WTC11 (cell line): Measurements from ENCODE around the gene CPAMD8. TPM values are rescaled to one million over a fixed set of nuclear protein-coding genes. Genes with fewer than 3 reads are reported as not detected.

Experiments
- CBFB ChIP-seq: sonication (generic); formaldehyde crosslinking; IDR thresholded peaks from 2 replicates; pipeline ENCODE4 v1.8.1; 2022; ENCODE audit warnings: mild to moderate bottlenecking, low read depth, missing genetic modification reagents
- CREM ChIP-seq: sonication (generic); formaldehyde crosslinking; IDR thresholded peaks from 2 replicates; pipeline ENCODE4 v1.8.1; 2022; ENCODE audit warnings: mild to moderate bottlenecking, missing genetic modification reagents, moderate library complexity
- GTF2I ChIP-seq: fragments of 250-450 bp; sonication (Bioruptor Pico); conservative IDR thresholded peaks from 2 replicates; pipeline ENCODE4 v1.4.0; 2021; ENCODE audit warnings: mild to moderate bottlenecking
- KAT7 ChIP-seq: sonication (generic); formaldehyde crosslinking; IDR thresholded peaks from 2 replicates; pipeline ENCODE4 v1.8.1; 2023; ENCODE audit warnings: missing genetic modification reagents, mild to moderate bottlenecking, borderline replicate concordance
- MXD4 ChIP-seq: fragments of 250-450 bp; sonication (Bioruptor Pico); IDR thresholded peaks from 2 replicates; pipeline ENCODE4 v1.8.0; 2021; ENCODE audit warnings: mild to moderate bottlenecking, moderate library complexity, borderline replicate concordance
- NFATC4 ChIP-seq: fragments of 250-450 bp; sonication (Bioruptor Pico); IDR thresholded peaks from 2 replicates; pipeline ENCODE4 v1.9.0; 2021; ENCODE audit warnings: mild to moderate bottlenecking
- NR2C2 ChIP-seq: sonication (generic); formaldehyde crosslinking; IDR thresholded peaks from 2 replicates; pipeline ENCODE4 v1.8.0; 2022; ENCODE audit warnings: mild to moderate bottlenecking, missing genetic modification reagents
- TP53 ChIP-seq: sonication (generic); formaldehyde crosslinking; IDR thresholded peaks from 2 replicates; pipeline ENCODE4 v1.8.1; 2023; ENCODE audit warnings: mild to moderate bottlenecking, missing genetic modification reagents
- ZNF317 ChIP-seq: sonication (generic); formaldehyde crosslinking; IDR thresholded peaks from 2 replicates; pipeline ENCODE4 v1.8.1; 2023; ENCODE audit warnings: low read depth, mild to moderate bottlenecking, moderate library complexity, missing genetic modification reagents, borderline replicate concordance
- ZNF396 ChIP-seq: fragments of 250-450 bp; sonication (Bioruptor Pico); IDR thresholded peaks from 2 replicates; pipeline ENCODE4 v1.8.0; 2021; ENCODE audit warnings: mild to moderate bottlenecking, moderate library complexity, borderline replicate concordance
- total RNA-seq: library from RNA; stranded (reverse); gene quantifications from 3 replicates; pipeline ENCODE4 v1.2.3, GENCODE V29; 2021
- TF ChIP-seq, protein P1 (sequence below): fragments of 250-450 bp; sonication (Bioruptor Pico); IDR thresholded peaks from 2 replicates; pipeline ENCODE4 v2.1.2; 2022; ENCODE audit warnings: mild to moderate bottlenecking, moderate library complexity
- TF ChIP-seq, protein P2 (sequence below): fragments of 250-450 bp; sonication (Bioruptor Pico); IDR thresholded peaks from 2 replicates; pipeline ENCODE4 v1.9.0; 2021; ENCODE audit warnings: mild to moderate bottlenecking, borderline replicate concordance
- TF ChIP-seq, protein P3 (sequence below): sonication (generic); formaldehyde crosslinking; IDR thresholded peaks from 2 replicates; pipeline ENCODE4 v1.8.1; 2022; ENCODE audit warnings: low read depth, mild to moderate bottlenecking, moderate library complexity, missing genetic modification reagents, borderline replicate concordance
- TF ChIP-seq, protein P4 (sequence below): sonication (generic); formaldehyde crosslinking; conservative IDR thresholded peaks from 2 replicates; pipeline ENCODE4 v1.8.1; 2022; ENCODE audit warnings: mild to moderate bottlenecking, missing genetic modification reagents
- TF ChIP-seq, protein P5 (sequence below): fragments of 250-450 bp; sonication (Bioruptor Pico); conservative IDR thresholded peaks from 2 replicates; pipeline ENCODE4 v1.9.0; 2021; ENCODE audit warnings: mild to moderate bottlenecking
- TF ChIP-seq, protein P6 (sequence below): sonication (generic); formaldehyde crosslinking; IDR thresholded peaks from 2 replicates; pipeline ENCODE4 v1.8.1; 2023; ENCODE audit warnings: mild to moderate bottlenecking, missing genetic modification reagents, moderate library complexity
- TF ChIP-seq, protein P7 (sequence below): sonication (generic); formaldehyde crosslinking; IDR thresholded peaks from 2 replicates; pipeline ENCODE4 v1.8.1; 2022; ENCODE audit warnings: mild to moderate bottlenecking, missing genetic modification reagents, moderate library complexity, borderline replicate concordance

Gene CPAMD8
- total RNA-seq, 1 experiment from 2014 or later = 6.9 TPM

DNA sequence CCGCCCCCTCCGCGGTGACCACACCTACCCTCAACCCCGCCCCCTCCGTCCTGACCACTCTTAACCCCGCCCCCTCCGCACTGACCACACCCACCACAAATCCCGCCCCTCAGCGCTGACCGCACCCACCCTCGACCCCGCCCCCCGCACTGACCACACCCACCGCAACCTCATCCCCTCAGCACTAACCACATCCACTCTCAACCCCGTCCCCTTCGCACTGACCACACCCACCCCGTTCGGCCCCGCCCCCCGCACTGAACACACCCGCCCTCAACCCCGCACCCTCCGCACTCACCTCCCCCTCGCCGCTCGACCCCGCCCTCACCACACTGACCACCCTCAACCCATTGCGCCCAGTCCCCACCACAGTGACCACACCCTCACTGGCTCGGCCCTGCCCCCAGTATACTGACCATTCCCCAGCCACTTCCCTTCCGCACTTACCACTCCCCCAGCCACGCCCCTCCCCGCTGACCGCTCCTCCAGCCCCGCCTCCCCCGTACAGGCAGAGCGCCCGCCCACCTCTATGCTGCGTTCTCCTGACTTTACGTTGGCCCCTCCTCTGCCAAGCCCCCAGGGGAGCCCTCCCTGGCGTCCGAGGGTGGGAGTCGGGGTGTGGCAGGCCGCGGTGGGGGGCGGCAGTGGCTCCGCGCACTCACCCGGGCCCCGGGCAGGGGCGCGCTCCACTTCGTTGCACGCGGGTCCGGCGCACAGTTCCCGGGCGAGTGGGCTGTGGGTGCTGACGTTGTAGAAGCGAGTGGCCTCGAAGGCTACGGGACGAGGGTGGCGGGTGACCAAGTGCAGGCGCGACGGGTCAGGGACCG is 129.4 kb downstream of the CPAMD8 start (continued):
- TF ChIP-seq ZNF396 (no peak), CBFB (no peak), TP53 (CRISPR knock-in tag) (no peak), GTF2I (CRISPR knock-in tag) (no peak), NR2C2 (CRISPR knock-in tag) (no peak), ZNF317 (CRISPR knock-in tag) (no peak), NFATC4 (CRISPR knock-in tag) (no peak), CREM (no peak; the same call in 1 of the 2 replicates), KAT7 (CRISPR knock-in tag) (no peak), MXD4 (no peak)
- TF ChIP-seq, protein P1, sequence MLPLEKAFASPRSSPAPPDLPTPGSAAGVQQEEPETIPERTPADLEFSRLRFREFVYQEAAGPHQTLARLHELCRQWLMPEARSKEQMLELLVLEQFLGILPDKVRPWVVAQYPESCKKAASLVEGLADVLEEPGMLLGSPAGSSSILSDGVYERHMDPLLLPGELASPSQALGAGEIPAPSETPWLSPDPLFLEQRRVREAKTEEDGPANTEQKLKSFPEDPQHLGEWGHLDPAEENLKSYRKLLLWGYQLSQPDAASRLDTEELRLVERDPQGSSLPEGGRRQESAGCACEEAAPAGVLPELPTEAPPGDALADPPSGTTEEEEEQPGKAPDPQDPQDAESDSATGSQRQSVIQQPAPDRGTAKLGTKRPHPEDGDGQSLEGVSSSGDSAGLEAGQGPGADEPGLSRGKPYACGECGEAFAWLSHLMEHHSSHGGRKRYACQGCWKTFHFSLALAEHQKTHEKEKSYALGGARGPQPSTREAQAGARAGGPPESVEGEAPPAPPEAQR (CRISPR knock-in tag) = no peak
- TF ChIP-seq, protein P2, sequence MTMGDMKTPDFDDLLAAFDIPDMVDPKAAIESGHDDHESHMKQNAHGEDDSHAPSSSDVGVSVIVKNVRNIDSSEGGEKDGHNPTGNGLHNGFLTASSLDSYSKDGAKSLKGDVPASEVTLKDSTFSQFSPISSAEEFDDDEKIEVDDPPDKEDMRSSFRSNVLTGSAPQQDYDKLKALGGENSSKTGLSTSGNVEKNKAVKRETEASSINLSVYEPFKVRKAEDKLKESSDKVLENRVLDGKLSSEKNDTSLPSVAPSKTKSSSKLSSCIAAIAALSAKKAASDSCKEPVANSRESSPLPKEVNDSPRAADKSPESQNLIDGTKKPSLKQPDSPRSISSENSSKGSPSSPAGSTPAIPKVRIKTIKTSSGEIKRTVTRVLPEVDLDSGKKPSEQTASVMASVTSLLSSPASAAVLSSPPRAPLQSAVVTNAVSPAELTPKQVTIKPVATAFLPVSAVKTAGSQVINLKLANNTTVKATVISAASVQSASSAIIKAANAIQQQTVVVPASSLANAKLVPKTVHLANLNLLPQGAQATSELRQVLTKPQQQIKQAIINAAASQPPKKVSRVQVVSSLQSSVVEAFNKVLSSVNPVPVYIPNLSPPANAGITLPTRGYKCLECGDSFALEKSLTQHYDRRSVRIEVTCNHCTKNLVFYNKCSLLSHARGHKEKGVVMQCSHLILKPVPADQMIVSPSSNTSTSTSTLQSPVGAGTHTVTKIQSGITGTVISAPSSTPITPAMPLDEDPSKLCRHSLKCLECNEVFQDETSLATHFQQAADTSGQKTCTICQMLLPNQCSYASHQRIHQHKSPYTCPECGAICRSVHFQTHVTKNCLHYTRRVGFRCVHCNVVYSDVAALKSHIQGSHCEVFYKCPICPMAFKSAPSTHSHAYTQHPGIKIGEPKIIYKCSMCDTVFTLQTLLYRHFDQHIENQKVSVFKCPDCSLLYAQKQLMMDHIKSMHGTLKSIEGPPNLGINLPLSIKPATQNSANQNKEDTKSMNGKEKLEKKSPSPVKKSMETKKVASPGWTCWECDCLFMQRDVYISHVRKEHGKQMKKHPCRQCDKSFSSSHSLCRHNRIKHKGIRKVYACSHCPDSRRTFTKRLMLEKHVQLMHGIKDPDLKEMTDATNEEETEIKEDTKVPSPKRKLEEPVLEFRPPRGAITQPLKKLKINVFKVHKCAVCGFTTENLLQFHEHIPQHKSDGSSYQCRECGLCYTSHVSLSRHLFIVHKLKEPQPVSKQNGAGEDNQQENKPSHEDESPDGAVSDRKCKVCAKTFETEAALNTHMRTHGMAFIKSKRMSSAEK = no peak
- TF ChIP-seq, protein P3, sequence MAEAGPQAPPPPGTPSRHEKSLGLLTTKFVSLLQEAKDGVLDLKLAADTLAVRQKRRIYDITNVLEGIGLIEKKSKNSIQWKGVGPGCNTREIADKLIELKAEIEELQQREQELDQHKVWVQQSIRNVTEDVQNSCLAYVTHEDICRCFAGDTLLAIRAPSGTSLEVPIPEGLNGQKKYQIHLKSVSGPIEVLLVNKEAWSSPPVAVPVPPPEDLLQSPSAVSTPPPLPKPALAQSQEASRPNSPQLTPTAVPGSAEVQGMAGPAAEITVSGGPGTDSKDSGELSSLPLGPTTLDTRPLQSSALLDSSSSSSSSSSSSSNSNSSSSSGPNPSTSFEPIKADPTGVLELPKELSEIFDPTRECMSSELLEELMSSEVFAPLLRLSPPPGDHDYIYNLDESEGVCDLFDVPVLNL = no peak
- TF ChIP-seq, protein P4, sequence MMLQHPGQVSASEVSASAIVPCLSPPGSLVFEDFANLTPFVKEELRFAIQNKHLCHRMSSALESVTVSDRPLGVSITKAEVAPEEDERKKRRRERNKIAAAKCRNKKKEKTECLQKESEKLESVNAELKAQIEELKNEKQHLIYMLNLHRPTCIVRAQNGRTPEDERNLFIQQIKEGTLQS (CRISPR knock-in tag) = no peak
- TF ChIP-seq, protein P5, sequence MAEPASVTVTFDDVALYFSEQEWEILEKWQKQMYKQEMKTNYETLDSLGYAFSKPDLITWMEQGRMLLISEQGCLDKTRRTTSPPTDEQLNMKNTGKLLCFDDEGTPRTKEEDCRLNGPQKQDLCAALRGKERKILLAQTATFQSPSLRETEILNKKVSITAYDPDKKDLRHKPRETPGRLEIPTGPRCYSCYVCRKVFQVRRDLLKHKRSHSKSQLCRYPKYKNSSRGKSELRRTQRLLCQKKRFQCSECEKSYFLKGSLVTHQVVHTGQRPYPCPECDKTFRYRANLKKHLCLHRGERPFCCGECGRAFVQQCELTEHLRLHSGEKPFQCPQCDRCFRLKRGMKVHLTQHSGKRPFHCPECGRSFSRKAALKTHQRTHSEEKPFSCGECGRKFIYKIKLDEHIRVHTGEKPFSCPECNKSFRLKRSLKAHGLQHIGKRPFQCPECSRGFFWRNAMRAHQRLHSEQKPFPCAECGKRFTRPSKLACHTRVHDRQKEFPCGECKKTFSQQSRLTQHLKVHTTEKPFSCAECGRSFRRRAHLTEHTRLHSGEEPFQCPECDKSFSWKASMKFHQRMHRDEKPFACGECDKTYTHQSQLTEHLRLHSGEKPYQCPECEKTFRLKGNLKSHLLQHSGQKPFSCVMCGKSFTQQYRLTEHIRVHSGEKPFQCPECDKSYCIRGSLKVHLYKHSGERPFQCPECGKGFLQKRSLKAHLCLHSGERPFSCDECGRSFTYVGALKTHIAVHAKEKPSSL (CRISPR knock-in tag) = no peak
- TF ChIP-seq, protein P6, sequence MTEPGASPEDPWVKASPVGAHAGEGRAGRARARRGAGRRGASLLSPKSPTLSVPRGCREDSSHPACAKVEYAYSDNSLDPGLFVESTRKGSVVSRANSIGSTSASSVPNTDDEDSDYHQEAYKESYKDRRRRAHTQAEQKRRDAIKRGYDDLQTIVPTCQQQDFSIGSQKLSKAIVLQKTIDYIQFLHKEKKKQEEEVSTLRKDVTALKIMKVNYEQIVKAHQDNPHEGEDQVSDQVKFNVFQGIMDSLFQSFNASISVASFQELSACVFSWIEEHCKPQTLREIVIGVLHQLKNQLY = no peak
- TF ChIP-seq, protein P7, sequence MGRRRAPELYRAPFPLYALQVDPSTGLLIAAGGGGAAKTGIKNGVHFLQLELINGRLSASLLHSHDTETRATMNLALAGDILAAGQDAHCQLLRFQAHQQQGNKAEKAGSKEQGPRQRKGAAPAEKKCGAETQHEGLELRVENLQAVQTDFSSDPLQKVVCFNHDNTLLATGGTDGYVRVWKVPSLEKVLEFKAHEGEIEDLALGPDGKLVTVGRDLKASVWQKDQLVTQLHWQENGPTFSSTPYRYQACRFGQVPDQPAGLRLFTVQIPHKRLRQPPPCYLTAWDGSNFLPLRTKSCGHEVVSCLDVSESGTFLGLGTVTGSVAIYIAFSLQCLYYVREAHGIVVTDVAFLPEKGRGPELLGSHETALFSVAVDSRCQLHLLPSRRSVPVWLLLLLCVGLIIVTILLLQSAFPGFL (CRISPR knock-in tag) = no peak
